ENCODE measurements around the gene SLC22A1. TPM values are rescaled to one million over a fixed set of nuclear protein-coding genes. Genes with fewer than 3 reads are reported as not detected.
"Not testable (repeated sequence)": the region's sequence is repeated elsewhere in the genome, so short reads cannot be mapped to it uniquely, and the experiment has no call there.

Gene SLC22A1
- total RNA-seq, 2 experiments from 2014 or later = 1.2 to 1.8 TPM

GRCh38 chr6:160103825-160104100, 17.9 kb upstream of the SLC22A1 start:
- H3K27me3 Mint-ChIP-seq = no peaks in the 10 kb centered on the region
- H3K4me1 Mint-ChIP-seq = peaks cover 6% of the 10 kb centered on the region
- DNase-seq = no peak
- no peaks in the 10 kb centered on the region for H3K9me3 Mint-ChIP-seq
- ATAC-seq (ENCODE audit: low read depth) = no peak
- no peak overlapping the region for H3K27ac Mint-ChIP-seq
- POLR2A ChIA-PET = no interaction called here
- H3K4me3 Mint-ChIP-seq = no peak overlapping the region
- peaks cover 18% of the 10 kb centered on the region for H3K36me3 Mint-ChIP-seq

- H3K4me3 Mint-ChIP-seq = no peak overlapping the region
- POLR2A ChIA-PET = interaction anchor here (0.7 kb wide), 1 partner anchor 238 kb away, joined by 3 read pairs; no protein-coding TSS in a partner anchor
- no peak for ATAC-seq (ENCODE audit: low read depth)
- no peaks in the 10 kb centered on the region for H3K27me3 Mint-ChIP-seq
- no peak for DNase-seq
- no peaks in the 10 kb centered on the region for H3K9me3 Mint-ChIP-seq
- peaks cover 10% of the 10 kb centered on the region for H3K36me3 Mint-ChIP-seq
- H3K4me1 Mint-ChIP-seq = peaks cover 8% of the 10 kb centered on the region
- H3K27ac Mint-ChIP-seq = no peak overlapping the region
Observed at GRCh38 chr6:160104821-160105517, 16.6 kb upstream of the SLC22A1 start.

- no peak overlapping the region for H3K27ac Mint-ChIP-seq
- ATAC-seq (ENCODE audit: low read depth) = no peak
Observed at GRCh38 chr6:160106010-160106409, 15.6 kb upstream of the SLC22A1 start.

GRCh38 chr6:160106701-160107100, 14.9 kb upstream of the SLC22A1 start:
- ATAC-seq (ENCODE audit: low read depth) = no peak
- no peak overlapping the region for H3K27ac Mint-ChIP-seq

More at GRCh38 chr6:160106010-160106409, 15.6 kb upstream of the SLC22A1 start:
- POLR2A ChIA-PET = no interaction called here
- H3K4me3 Mint-ChIP-seq = no peak overlapping the region
- no peaks in the 10 kb centered on the region for H3K27me3 Mint-ChIP-seq
- no peak for DNase-seq
- peaks cover 12% of the 10 kb centered on the region for H3K36me3 Mint-ChIP-seq
- peaks cover 11% of the 10 kb centered on the region for H3K4me1 Mint-ChIP-seq
- H3K9me3 Mint-ChIP-seq = no peaks in the 10 kb centered on the region

DNA sequence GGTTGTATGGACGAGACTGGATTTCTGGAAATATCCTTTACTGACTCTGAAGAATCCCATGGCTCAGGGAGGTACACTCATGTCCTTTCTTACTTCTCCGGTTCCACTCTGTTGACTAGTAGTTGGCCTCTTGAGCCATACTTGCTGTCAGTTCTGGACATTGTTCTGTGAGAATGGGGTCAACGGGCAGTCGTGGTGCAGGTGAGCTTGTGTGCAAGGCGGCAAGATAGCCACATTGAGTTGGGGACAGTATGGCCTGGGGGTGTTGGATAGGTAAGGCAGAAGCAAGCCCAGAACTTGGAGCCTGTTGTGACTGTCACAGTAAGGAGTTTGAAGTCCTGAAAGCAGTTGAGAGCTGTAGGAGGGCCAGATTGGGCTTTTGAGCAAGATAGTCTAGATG, 13.5 kb upstream of the SLC22A1 start:
- DNase-seq (no peak), ATAC-seq (ENCODE audit: low read depth) (no peak)
- Mint-ChIP-seq H3K36me3 (peaks cover 10% of the 10 kb centered on the region), H3K27me3 (no peaks in the 10 kb centered on the region), H3K4me3 (no peak overlapping the region), H3K9me3 (no peaks in the 10 kb centered on the region), H3K27ac (no peak overlapping the region), H3K4me1 (peaks cover 11% of the 10 kb centered on the region)
- POLR2A ChIA-PET = no interaction called here

More at GRCh38 chr6:160106701-160107100, 14.9 kb upstream of the SLC22A1 start:
- no peaks in the 10 kb centered on the region for H3K27me3 Mint-ChIP-seq
- H3K36me3 Mint-ChIP-seq = peaks cover 12% of the 10 kb centered on the region
- no peak overlapping the region for H3K4me3 Mint-ChIP-seq
- POLR2A ChIA-PET = no interaction called here
- peaks cover 11% of the 10 kb centered on the region for H3K4me1 Mint-ChIP-seq
- H3K9me3 Mint-ChIP-seq = no peaks in the 10 kb centered on the region
- no peak for DNase-seq

DNA sequence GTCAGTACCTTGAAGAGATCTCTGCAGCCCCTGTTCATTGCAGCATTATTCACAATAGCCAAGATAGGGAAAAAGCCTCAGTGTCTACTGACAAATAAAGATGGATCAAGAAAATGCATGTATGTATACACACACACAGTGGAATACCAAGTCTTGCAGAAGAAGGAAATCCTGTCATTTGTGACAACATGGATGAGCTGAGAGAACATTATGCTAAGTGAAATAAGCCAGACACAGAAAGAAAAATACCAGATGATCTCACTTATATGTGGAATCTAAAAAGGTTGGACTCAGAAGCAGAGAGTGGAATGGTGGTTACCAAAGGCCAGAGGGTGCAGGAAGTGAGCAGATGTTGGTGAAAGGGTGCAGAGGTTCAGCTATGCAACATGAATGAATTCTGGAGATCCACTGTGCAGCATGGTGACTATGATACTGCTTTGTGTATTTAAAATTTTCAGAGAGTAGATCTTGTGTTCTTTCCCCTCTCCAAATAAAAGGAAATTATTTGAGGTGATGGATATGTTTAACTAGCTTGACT, 11.0 kb upstream of the SLC22A1 start:
- no peaks in the 10 kb centered on the region for H3K27me3 Mint-ChIP-seq
- POLR2A ChIA-PET = no interaction called here
- peaks cover 4% of the 10 kb centered on the region for H3K36me3 Mint-ChIP-seq
- no peaks in the 10 kb centered on the region for H3K9me3 Mint-ChIP-seq
- no peak for ATAC-seq (ENCODE audit: low read depth)
- peaks cover 11% of the 10 kb centered on the region for H3K4me1 Mint-ChIP-seq
- H3K4me3 Mint-ChIP-seq = no peak overlapping the region
- H3K27ac Mint-ChIP-seq = peak overlapping the region; percentile 6
- DNase-seq = no peak

DNA sequence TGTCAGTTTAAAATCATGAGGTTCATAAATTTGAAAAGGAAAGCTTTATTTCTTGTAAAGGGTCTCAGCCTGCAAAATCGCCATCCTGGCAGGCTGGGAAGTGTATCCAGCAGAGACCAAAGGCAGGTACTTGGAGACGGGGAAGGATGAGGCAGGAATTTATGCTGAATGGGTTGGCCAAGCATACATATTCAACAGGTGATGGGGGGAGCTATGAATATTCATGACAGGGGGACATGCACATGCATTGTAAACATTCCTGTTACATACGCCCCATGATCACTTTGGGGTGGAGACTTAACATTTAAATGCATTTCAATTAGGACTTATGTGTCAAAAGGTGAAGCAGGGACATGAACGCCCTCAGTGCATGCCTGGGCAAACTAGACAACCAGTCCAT, 9.8 kb upstream of the SLC22A1 start:
- ATAC-seq (ENCODE audit: low read depth) (no peak), DNase-seq (no peak)
- H3K27ac Mint-ChIP-seq = no peak overlapping the region
- no peaks in the 10 kb centered on the region for H3K9me3 Mint-ChIP-seq
- POLR2A ChIA-PET = no interaction called here
- no peak overlapping the region for H3K4me3 Mint-ChIP-seq
- peaks cover 4% of the 10 kb centered on the region for H3K36me3 Mint-ChIP-seq
- no peaks in the 10 kb centered on the region for H3K27me3 Mint-ChIP-seq
- H3K4me1 Mint-ChIP-seq = peaks cover 11% of the 10 kb centered on the region

DNA sequence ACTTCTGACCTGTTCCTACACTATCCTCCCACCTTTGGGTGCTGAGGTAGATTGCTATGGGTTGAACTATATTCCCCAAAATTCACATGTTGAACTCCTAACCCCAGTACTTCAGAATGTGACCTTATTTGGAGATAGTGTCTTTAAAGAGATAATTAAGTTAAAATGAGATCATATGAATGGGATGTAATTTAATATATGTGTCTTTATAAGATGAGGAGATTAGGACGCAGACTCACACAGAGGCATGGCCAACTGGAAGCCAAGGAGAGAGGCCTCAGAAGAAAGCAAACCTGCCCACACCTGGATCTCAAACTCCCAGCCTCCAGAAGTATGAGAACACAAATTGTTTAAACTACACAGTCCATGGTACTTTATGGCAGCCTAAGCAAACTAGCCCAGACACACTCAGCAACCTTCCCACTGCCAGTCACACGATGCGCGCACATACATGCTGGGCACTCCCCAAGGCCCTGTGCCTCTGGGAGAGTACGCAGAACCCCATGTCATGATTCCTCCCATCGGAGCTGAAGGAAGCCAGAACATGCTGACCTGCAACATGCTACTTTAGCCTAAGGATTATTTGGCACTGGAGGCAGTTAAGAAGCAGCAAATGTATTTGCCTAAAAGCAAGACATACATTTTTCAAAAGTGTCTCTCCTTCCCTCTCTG, 8.9 kb upstream of the SLC22A1 start:
- Mint-ChIP-seq H3K4me3 (no peak overlapping the region), H3K27ac (no peak overlapping the region), H3K9me3 (no peaks in the 10 kb centered on the region), H3K36me3 (peaks cover 5% of the 10 kb centered on the region), H3K4me1 (peaks cover 11% of the 10 kb centered on the region), H3K27me3 (no peaks in the 10 kb centered on the region)
- ATAC-seq (ENCODE audit: low read depth) (no peak), DNase-seq (no peak)
- POLR2A ChIA-PET = no interaction called here

DNA sequence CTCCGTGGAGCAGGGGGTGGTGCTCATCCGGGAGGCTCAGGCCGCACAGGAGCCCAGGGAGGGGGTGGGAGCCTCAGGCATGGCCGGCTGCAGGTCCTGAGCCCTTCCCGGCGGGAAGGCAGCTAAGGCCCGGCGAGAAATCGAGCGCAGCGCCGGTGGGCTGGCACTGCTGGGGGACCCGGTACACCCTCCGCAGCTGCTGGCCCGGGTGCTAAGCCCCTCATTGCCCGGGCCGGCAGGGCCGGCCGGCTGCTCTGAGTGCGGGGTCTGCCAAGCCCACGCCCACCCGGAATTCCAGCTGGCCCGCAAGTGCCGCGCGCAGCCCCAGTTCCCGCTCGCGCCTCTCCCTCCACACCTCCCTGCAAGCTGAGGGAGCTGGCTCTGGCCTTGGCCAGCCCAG, 7.1 kb upstream of the SLC22A1 start:
- H3K4me3 Mint-ChIP-seq; H3K4me1 Mint-ChIP-seq; H3K27ac Mint-ChIP-seq; ATAC-seq (ENCODE audit: low read depth); POLR2A ChIA-PET; H3K27me3 Mint-ChIP-seq; H3K36me3 Mint-ChIP-seq; DNase-seq; H3K9me3 Mint-ChIP-seq: not testable (repeated sequence)

- Mint-ChIP-seq H3K27me3 (no peaks in the 10 kb centered on the region), H3K4me3 (no peak overlapping the region), H3K27ac (no peak overlapping the region), H3K9me3 (no peaks in the 10 kb centered on the region), H3K4me1 (peaks cover 5% of the 10 kb centered on the region), H3K36me3 (peaks cover 7% of the 10 kb centered on the region)
- DNase-seq (no peak), ATAC-seq (ENCODE audit: low read depth) (no peak)
- POLR2A ChIA-PET = no interaction called here
Observed at GRCh38 chr6:160115421-160115820, 6.2 kb upstream of the SLC22A1 start.

- no peak overlapping the region for H3K27ac Mint-ChIP-seq
- POLR2A ChIA-PET = no interaction called here
- DNase-seq (no peak), ATAC-seq (ENCODE audit: low read depth) (no peak)
- H3K4me3 Mint-ChIP-seq = no peak overlapping the region
- H3K4me1 Mint-ChIP-seq = no peaks in the 10 kb centered on the region
- peaks cover 7% of the 10 kb centered on the region for H3K36me3 Mint-ChIP-seq
- no peaks in the 10 kb centered on the region for H3K27me3 Mint-ChIP-seq
- H3K9me3 Mint-ChIP-seq = no peaks in the 10 kb centered on the region
Observed at GRCh38 chr6:160116411-160116810, 5.2 kb upstream of the SLC22A1 start.

DNA sequence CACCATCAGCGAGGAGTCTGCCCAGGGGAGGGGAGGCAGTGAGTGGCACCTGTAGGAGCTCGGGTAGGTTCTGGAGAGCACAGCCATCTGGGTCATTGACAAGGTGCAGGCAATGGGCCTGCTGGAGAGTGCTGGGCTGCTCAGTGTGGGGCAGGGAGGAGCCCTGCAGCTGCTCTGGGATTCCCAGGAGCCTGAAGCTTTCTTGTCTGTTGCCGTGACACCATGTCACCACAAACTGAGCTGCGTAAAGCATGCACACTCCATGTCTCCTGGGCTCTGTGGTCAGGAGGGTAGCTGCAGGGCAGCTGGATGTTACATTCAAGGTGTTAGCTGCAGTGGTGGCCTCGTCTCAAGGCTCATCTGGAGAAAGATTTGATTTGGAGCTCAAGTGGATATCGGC, 4.5 kb upstream of the SLC22A1 start:
- H3K36me3 Mint-ChIP-seq = peaks cover 7% of the 10 kb centered on the region
- DNase-seq (peak; percentile 10), ATAC-seq (ENCODE audit: low read depth) (no peak)
- H3K27ac Mint-ChIP-seq = no peak overlapping the region
- H3K27me3 Mint-ChIP-seq = no peaks in the 10 kb centered on the region
- H3K4me1 Mint-ChIP-seq = no peaks in the 10 kb centered on the region
- no peaks in the 10 kb centered on the region for H3K9me3 Mint-ChIP-seq
- POLR2A ChIA-PET = no interaction called here
- no peak overlapping the region for H3K4me3 Mint-ChIP-seq

GRCh38 chr6:160118620-160119229, 2.9 kb upstream of the SLC22A1 start:
- POLR2A ChIA-PET = no interaction called here
- Mint-ChIP-seq H3K27me3 (no peaks in the 10 kb centered on the region), H3K9me3 (no peaks in the 10 kb centered on the region), H3K4me3 (no peak overlapping the region), H3K4me1 (no peaks in the 10 kb centered on the region), H3K36me3 (peaks cover 7% of the 10 kb centered on the region), H3K27ac (no peak overlapping the region)
- DNase-seq (peak; percentile 17), ATAC-seq (ENCODE audit: low read depth) (no peak)

DNA sequence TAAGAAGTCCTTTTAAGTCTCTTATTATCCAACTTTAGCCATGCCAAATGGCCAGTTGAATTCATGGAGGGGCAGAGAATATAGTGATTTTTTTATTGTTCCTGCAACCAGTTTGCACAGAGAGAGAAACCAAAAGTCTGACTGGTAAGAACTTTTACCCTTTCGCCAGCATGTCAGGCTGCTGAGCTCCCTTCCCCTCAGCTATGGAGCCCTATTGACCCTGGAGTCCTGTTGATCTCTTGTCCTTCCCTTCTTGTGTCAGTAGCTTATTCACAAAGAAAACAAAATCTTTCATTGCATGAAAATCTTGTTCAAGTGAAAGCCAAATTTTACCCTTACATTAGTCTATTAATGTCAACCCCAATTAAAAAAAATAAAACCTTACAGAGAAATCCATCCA, 1.5 kb upstream of the SLC22A1 start:
- no peak overlapping the region for H3K4me3 Mint-ChIP-seq
- ATAC-seq (ENCODE audit: low read depth) (no peak), DNase-seq (no peak)
- no peaks in the 10 kb centered on the region for H3K27me3 Mint-ChIP-seq
- POLR2A ChIA-PET = no interaction called here
- peaks cover 7% of the 10 kb centered on the region for H3K36me3 Mint-ChIP-seq
- H3K27ac Mint-ChIP-seq = no peak overlapping the region
- no peaks in the 10 kb centered on the region for H3K9me3 Mint-ChIP-seq
- no peaks in the 10 kb centered on the region for H3K4me1 Mint-ChIP-seq

All from activated naive CD8-positive, alpha-beta T cell treated with anti-CD3 and anti-CD28 coated beads, Interleukin-2, amount 10 ng/mL, durations not matched to agents 7 days and 5 days (primary cell).